ENCODE data around the gene PRPF19. TPM values are rescaled to one million over a fixed set of nuclear protein-coding genes. Genes with fewer than 3 reads are reported as not detected.

PRPF19 gene
- total RNA-seq, 2 donors from 2014 or later: 66.7 to 87.5 TPM

DNA sequence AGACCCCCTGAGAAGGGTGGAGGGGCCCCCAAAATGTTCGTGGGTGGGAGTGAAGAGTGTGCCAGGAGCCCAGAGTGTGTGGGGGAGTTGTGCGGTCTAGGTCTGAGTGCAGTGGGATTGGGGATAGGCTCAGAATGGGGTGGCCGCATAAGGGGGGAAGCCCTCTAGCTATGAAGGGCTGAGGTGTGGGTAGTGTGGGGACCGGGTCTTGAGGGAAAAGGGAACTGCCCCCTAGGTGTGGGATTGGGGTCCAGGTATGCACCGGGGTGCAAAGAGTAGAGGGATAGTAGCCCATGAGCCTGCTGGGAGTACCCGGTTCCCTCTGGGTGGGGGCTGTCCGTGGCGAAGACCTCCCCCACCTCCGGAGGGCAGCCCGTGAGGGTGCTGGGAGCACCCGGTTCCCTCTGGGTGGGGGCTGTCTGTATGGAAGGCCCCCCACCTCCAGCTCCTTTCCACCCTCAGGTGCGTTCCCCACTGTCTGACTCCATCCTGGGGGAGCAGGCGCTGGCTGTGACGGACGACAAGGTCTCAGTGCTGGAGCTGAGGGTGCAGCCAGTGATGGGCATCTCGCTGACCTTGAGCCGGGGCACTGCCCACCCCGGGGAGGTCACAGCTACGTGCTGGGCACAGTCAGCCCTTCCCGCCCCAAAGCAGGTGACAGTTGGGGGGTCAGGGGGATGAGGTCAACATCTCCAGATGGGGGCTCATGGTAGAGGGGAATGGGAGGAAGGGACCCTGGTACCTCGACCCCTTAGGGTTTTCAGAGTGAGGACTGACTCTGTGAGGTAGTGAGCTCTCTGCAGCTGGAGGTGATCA is 28.6 kb upstream of the PRPF19 start:
- Mint-ChIP-seq H3K36me3 (ENCODE audit: low read depth) (no peaks in the 10 kb centered on the region), H3K27ac (no peak overlapping the region), H3K4me3 (no peak overlapping the region), H3K27me3 (peaks cover 7% of the 10 kb centered on the region), H3K4me1 (peaks cover 8% of the 10 kb centered on the region)
- no peak for ATAC-seq
- H3K9me3 ChIP-seq (ENCODE audit: control insufficient read depth, low read length, poor library complexity, severe bottlenecking): no peaks in the 10 kb centered on the region
- DNase-seq: no peak

DNA sequence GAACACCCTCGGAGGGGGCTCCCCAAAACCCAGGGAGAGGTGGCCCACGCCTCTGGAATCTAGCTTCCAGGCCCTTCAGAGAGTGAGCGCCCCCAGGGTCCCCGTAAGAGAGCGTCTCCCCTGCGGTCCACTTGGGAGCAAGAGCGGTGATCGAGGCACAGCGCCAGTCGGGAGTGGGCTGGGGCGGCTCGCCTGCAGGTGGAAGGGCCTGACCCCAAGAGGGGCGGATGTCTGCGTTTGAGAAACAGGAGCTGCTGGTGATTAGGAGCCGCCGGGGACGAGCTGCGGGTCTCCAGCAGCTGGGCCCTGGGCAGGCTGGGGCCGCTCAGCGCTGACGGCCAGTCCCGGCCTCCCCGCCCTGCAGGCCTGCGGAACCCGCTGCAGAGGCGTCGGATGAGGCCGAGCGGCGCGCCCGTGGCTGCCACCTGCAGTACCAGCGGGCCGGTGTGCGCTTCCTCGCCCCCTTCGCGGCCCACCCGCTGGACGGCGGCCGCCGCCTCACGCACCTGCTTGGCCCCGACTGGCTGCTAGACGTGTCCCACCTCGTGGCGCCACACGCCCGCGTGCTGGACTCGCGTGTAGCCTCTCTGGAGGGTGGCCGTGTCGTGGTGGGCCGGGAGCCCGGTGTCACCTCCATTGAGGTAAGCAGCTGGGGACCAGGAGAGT is 27.9 kb upstream of the PRPF19 start:
- no peaks in the 10 kb centered on the region for H3K9me3 ChIP-seq (ENCODE audit: control insufficient read depth, low read length, poor library complexity, severe bottlenecking)
- peaks cover 7% of the 10 kb centered on the region for H3K4me1 Mint-ChIP-seq
- DNase-seq (no peak), ATAC-seq (no peak)
- H3K27ac Mint-ChIP-seq: no peak overlapping the region
- H3K27me3 Mint-ChIP-seq: peaks cover 14% of the 10 kb centered on the region
- H3K4me3 Mint-ChIP-seq: no peak overlapping the region
- peaks cover 3% of the 10 kb centered on the region for H3K36me3 Mint-ChIP-seq (ENCODE audit: low read depth)

DNA sequence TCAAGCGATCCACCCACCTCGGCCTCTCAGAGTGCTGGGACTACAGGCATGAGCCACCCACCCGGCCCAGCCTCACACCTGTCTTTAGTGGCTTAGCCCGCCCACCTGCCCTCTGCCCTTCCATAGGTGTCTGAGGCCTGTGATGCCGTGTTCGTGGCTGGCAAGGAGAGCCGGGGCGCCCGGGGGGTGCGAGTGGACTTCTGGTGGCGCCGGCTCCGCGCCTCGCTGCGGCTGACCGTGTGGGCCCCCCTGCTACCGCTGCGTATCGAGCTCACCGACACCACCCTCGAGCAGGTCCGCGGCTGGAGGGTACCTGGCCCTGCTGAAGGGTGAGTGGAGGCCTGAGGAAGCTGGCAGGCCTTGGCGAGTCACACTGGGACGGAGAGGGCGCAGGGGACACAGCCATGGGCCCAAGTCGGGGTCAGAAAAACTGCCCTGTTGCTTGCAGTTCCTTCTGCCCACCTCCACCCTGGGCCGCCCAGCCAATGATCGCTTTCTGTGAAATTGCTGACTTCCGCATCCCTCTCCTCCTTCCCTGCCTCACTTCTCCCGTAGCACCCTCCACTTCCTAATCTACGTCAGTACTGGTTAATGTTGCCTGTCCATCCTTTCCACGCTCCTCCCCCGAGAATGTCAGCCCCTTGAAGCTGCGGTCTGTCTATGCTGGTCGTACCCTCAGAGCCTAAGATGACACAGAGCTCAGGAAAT is 27.2 kb upstream of the PRPF19 start:
- H3K27ac Mint-ChIP-seq: no peak overlapping the region
- H3K27me3 Mint-ChIP-seq: peaks cover 16% of the 10 kb centered on the region
- H3K4me1 Mint-ChIP-seq: peaks cover 6% of the 10 kb centered on the region
- H3K4me3 Mint-ChIP-seq: no peak overlapping the region
- no peaks in the 10 kb centered on the region for H3K9me3 ChIP-seq (ENCODE audit: control insufficient read depth, low read length, poor library complexity, severe bottlenecking)
- H3K36me3 Mint-ChIP-seq (ENCODE audit: low read depth): peaks cover 3% of the 10 kb centered on the region
- DNase-seq (no peak), ATAC-seq (no peak)

DNA sequence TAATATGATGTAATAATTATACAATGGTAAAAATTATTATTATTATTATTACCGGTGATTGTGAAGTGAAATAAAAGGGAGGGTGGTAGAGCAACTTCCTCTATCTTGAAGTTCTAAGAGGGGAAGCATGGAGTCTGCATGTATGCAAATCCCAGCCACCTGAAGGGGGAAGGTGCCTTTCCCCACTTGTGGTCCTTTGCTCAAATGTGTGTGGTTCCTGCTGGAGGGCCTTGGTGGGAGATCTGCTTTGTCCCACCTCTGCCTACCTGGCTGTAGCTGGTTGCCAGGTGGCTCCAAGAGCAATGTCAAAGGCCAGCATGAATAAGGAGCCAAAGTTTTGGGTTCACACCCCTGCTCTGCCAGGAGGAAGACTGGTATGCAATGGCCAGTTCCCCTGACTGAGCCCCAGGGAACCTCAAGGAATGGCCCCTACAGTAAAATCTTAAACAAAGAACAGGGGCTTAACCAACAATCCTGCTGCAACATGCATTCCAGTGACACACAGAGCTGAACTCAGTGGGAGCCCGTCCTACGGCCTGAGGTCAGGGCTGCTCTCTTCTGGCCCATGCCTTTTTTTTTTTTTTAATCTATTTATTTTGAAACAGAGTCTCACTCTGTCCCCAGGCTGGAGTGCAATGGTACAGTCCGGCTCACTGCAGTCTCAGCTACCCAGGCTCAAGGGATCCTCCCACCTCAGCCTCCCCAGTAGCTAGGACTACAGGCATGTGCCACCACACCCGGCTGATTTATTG is 26.4 kb upstream of the PRPF19 start:
- Mint-ChIP-seq H3K36me3 (ENCODE audit: low read depth) (peaks cover 3% of the 10 kb centered on the region), H3K27ac (no peak overlapping the region), H3K4me3 (no peak overlapping the region), H3K27me3 (peaks cover 17% of the 10 kb centered on the region), H3K4me1 (no peaks in the 10 kb centered on the region)
- H3K9me3 ChIP-seq (ENCODE audit: control insufficient read depth, low read length, poor library complexity, severe bottlenecking): no peaks in the 10 kb centered on the region
- DNase-seq: no peak
- ATAC-seq: peak; percentile 48

DNA sequence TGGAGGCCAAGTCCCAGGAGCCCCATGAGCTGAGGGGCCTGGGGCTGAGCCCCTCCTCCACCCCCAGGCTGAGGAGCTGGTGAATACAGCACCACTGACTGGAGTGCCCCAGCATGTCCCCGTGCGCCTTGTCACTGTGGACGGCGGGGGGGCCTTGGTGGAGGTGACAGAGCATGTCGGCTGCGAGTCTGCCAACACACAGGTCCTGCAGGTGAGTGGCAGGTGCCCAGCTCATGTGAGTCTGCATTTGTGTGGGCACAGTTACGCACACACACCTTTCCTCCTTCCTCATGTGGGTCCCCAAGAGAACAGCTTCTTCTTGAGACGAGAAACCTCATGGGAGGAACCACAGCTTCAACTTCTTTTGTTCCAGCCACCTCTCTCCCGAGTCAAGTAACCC is 25.5 kb upstream of the PRPF19 start:
- peaks cover 3% of the 10 kb centered on the region for H3K36me3 Mint-ChIP-seq (ENCODE audit: low read depth)
- no peak for DNase-seq
- no peaks in the 10 kb centered on the region for H3K4me1 Mint-ChIP-seq
- H3K9me3 ChIP-seq (ENCODE audit: control insufficient read depth, low read length, poor library complexity, severe bottlenecking): no peaks in the 10 kb centered on the region
- no peak overlapping the region for H3K4me3 Mint-ChIP-seq
- no peak overlapping the region for H3K27ac Mint-ChIP-seq
- peaks cover 25% of the 10 kb centered on the region for H3K27me3 Mint-ChIP-seq
- ATAC-seq: peak; percentile 61

DNA sequence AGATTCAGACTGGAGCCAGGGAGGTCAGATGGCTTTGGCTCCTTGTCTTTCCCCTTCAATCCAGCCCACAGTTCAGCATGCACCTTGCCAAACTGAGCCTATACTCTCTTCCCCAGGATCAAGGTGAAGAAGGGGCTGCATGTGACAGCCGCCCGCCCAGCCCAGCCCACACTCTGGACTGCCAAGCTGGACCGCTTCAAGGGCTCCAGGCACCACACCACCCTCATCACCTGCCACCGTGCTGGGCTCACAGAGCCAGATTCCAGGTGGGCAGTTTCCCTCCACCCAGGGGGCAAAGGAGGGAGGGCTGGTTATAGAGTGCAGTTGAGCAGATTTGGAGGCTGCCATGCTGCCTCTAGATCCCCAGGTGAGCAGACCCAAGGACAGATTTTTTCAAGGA is 24.0 kb upstream of the PRPF19 start:
- DNase-seq (no peak), ATAC-seq (no peak)
- Mint-ChIP-seq H3K27me3 (peaks cover 39% of the 10 kb centered on the region), H3K4me3 (no peak overlapping the region), H3K36me3 (ENCODE audit: low read depth) (peaks cover 3% of the 10 kb centered on the region), H3K4me1 (peaks cover 2% of the 10 kb centered on the region), H3K27ac (no peak overlapping the region)
- H3K9me3 ChIP-seq (ENCODE audit: control insufficient read depth, low read length, poor library complexity, severe bottlenecking): no peaks in the 10 kb centered on the region

DNA sequence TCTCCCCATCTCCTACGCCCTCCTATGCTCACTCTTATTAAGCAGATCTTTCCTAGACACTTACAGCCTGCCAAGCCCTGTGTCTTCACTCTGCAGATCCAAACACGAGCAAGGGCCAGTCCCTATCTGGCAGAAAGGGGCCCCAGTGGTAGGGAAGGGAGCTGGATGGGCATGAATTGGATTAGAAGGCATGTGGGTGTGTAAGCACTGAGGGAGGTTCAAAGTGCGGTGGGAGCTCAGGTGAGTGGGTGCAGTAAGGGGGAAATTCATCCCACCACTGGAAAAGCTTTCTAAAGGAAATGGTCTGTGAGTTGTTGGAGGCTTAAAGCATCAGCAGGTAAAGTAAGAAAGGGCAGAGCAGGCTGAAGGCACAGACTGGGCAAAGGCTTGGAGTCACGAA is 23.4 kb upstream of the PRPF19 start:
- H3K36me3 Mint-ChIP-seq (ENCODE audit: low read depth): peaks cover 3% of the 10 kb centered on the region
- H3K27ac Mint-ChIP-seq: no peak overlapping the region
- H3K27me3 Mint-ChIP-seq: peaks cover 44% of the 10 kb centered on the region
- DNase-seq: no peak
- peak overlapping the region; percentile 65 for H3K4me3 Mint-ChIP-seq
- H3K9me3 ChIP-seq (ENCODE audit: control insufficient read depth, low read length, poor library complexity, severe bottlenecking): no peaks in the 10 kb centered on the region
- H3K4me1 Mint-ChIP-seq: peaks cover 5% of the 10 kb centered on the region
- no peak for ATAC-seq

DNA sequence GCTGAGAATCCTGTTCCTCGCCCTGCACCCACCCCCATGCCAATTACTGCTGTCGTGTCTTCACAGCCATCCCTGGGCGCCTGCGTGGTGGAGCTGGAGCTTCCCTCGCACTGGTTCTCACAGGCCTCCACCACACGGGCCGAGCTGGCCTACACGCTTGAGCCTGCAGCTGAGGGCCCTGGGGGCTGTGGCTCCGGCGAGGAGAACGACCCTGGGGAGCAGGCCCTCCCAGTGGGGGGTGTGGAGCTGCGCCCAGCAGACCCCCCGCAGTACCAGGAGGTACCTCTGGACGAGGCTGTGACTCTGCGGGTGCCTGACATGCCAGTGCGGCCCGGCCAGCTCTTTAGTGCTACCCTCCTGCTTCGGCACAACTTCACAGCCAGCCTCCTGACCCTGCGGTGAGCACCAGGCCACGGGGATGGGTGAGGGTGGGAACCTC is 22.2 kb upstream of the PRPF19 start:
- H3K9me3 ChIP-seq (ENCODE audit: control insufficient read depth, low read length, poor library complexity, severe bottlenecking): no peaks in the 10 kb centered on the region
- no peak overlapping the region for H3K4me3 Mint-ChIP-seq
- peaks cover 3% of the 10 kb centered on the region for H3K36me3 Mint-ChIP-seq (ENCODE audit: low read depth)
- DNase-seq (no peak), ATAC-seq (no peak)
- H3K27me3 Mint-ChIP-seq: peaks cover 41% of the 10 kb centered on the region
- peaks cover 5% of the 10 kb centered on the region for H3K4me1 Mint-ChIP-seq
- H3K27ac Mint-ChIP-seq: no peak overlapping the region

DNA sequence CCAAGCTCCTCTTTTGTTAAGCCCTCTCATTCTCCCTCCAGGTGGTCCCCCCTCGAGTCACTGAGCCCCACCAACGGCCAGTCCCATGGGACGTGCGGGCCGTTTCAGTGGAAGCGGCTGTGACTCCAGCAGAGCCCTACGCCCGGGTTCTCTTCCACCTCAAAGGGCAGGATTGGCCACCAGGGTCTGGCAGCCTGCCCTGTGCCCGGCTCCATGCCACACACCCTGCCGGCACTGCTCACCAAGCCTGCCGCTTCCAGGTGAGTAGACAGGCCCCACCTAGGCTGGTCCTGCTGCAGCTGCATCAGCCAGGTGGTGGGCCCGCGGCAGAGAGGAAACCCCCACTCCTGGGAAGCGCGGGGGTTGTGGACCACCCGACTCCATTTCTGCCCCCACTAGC is 21.2 kb upstream of the PRPF19 start:
- H3K9me3 ChIP-seq (ENCODE audit: control insufficient read depth, low read length, poor library complexity, severe bottlenecking): no peaks in the 10 kb centered on the region
- Mint-ChIP-seq H3K4me3 (no peak overlapping the region), H3K4me1 (peaks cover 7% of the 10 kb centered on the region), H3K36me3 (ENCODE audit: low read depth) (peaks cover 3% of the 10 kb centered on the region), H3K27ac (no peak overlapping the region), H3K27me3 (peaks cover 48% of the 10 kb centered on the region)
- DNase-seq (no peak), ATAC-seq (no peak)

DNA sequence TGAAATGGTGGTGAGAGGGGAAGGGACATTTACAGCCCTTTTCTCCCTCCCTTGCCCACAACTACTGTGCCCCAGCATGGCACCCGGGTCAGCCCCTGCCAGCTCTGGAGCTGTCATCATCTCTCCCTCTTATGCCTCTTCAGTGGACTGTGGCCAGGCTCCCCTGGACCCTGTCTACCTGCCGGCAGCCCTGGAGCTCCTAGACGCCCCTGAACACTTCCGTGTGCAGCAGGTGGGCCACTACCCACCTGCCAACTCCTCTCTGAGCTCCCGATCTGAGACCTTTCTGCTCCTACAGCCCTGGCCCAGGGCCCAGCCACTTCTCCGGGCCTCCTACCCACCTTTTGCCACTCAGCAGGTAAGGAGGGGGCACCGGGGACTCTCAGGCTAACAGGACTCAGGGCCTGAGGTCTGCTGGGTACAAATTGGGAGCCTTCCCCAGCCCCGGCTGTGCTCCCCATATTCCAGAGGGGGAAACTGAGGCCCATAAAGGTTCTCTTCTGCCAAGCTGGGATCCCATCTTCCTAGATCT is 20.7 kb upstream of the PRPF19 start:
- no peak overlapping the region for H3K4me3 Mint-ChIP-seq
- no peaks in the 10 kb centered on the region for H3K9me3 ChIP-seq (ENCODE audit: control insufficient read depth, low read length, poor library complexity, severe bottlenecking)
- peaks cover 53% of the 10 kb centered on the region for H3K27me3 Mint-ChIP-seq
- H3K4me1 Mint-ChIP-seq: peaks cover 10% of the 10 kb centered on the region
- DNase-seq: no peak
- ATAC-seq: no peak
- H3K36me3 Mint-ChIP-seq (ENCODE audit: low read depth): peaks cover 7% of the 10 kb centered on the region
- H3K27ac Mint-ChIP-seq: no peak overlapping the region

DNA sequence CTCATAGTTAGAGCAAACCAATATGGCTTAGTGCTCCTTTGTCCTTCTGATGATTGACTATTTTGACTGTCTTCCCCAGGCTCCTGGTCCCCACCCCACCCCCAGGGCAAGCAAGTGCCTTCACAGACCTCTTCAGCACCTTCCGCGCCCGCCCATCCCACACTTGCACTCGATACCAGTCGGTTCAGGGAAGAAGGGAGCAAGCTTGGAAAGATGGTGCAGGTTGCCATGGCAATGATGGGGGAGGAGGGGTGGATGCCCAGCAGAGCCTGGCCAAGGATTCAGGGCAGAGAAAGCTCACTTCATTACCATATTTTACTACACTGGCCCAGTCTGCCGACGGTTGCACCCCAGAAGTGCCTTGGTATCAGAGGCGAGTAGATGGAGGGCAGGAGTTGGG is 20.1 kb upstream of the PRPF19 start:
- DNase-seq: no peak
- H3K36me3 Mint-ChIP-seq (ENCODE audit: low read depth): peaks cover 7% of the 10 kb centered on the region

DNA sequence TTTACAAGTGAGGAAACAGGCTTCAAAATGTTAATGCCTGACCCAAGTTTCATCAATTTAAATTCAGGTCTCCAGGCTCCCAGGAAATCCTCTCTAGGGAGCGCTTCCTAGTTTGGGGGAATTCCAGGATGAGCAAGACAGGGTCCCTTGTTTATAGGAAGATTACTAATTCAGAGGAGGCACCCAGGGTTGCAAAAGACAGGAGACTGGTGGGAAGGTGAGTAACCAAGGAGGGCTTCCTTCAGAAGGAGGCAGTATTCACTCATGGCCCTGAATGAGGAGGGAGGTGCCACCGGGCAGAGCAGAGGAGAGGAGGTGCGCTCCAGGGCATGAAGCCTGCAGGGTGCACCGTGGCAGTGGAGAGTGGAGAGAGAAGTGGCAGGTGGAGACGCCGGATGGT is 19.5 kb upstream of the PRPF19 start:
- ATAC-seq (no peak), DNase-seq (no peak)
- Mint-ChIP-seq H3K36me3 (ENCODE audit: low read depth) (peaks cover 7% of the 10 kb centered on the region), H3K4me3 (peak overlapping the region; percentile 79), H3K27me3 (peaks cover 54% of the 10 kb centered on the region), H3K4me1 (peaks cover 10% of the 10 kb centered on the region), H3K27ac (no peak overlapping the region)
- H3K9me3 ChIP-seq (ENCODE audit: control insufficient read depth, low read length, poor library complexity, severe bottlenecking): no peaks in the 10 kb centered on the region

More for the DNA sequence above, 20.1 kb upstream of the PRPF19 start:
- Mint-ChIP-seq H3K4me3 (peak overlapping the region; percentile 3), H3K27ac (no peak overlapping the region), H3K4me1 (peaks cover 10% of the 10 kb centered on the region), H3K27me3 (peaks cover 54% of the 10 kb centered on the region)
- no peak for ATAC-seq
- H3K9me3 ChIP-seq (ENCODE audit: control insufficient read depth, low read length, poor library complexity, severe bottlenecking): no peaks in the 10 kb centered on the region

Data from T-helper 17 cell (primary cell).